ENCODE measurements around the gene KIF26A. TPM values are rescaled to one million over a fixed set of nuclear protein-coding genes. Genes with fewer than 3 reads are reported as not detected.

KIF26A gene
- total RNA-seq, 1 donor from 2014 or later: 7.0 TPM

GRCh38 chr14:104092931-104093365 is 45.4 kb upstream of the KIF26A start:
- Mint-ChIP-seq H3K4me3 (ENCODE audit: low read depth) (no peak overlapping the region), H3K27ac (no peak overlapping the region), H3K9me3 (ENCODE audit: low read depth) (no peaks in the 10 kb centered on the region), H3K4me1 (ENCODE audit: low read depth) (peaks cover 7% of the 10 kb centered on the region), H3K36me3 (ENCODE audit: insufficient read depth) (no peaks in the 10 kb centered on the region), H3K27me3 (peaks cover 9% of the 10 kb centered on the region)
- no peak for TF ChIP-seq CTCF (IDR thresholded peaks at IDR 0.05; ENCODE audit: unreplicated experiment)
- DNase-seq (ENCODE audit: low spot score, unreplicated experiment): no peak

GRCh38 chr14:104093366-104094055 is 44.9 kb upstream of the KIF26A start:
- no peak overlapping the region for H3K27ac Mint-ChIP-seq
- H3K4me1 Mint-ChIP-seq (ENCODE audit: low read depth): peaks cover 3% of the 10 kb centered on the region
- no peak for TF ChIP-seq CTCF (IDR thresholded peaks at IDR 0.05; ENCODE audit: unreplicated experiment)
- no peaks in the 10 kb centered on the region for H3K36me3 Mint-ChIP-seq (ENCODE audit: insufficient read depth)
- H3K27me3 Mint-ChIP-seq: peaks cover 11% of the 10 kb centered on the region
- DNase-seq (ENCODE audit: low spot score, unreplicated experiment): no peak
- no peaks in the 10 kb centered on the region for H3K9me3 Mint-ChIP-seq (ENCODE audit: low read depth)
- H3K4me3 Mint-ChIP-seq (ENCODE audit: low read depth): no peak overlapping the region

GRCh38 chr14:104094056-104094708 is 44.2 kb upstream of the KIF26A start:
- no peak overlapping the region for H3K27ac Mint-ChIP-seq
- TF ChIP-seq CTCF (IDR thresholded peaks at IDR 0.05; ENCODE audit: unreplicated experiment): no peak
- H3K36me3 Mint-ChIP-seq (ENCODE audit: insufficient read depth): no peaks in the 10 kb centered on the region
- DNase-seq (ENCODE audit: low spot score, unreplicated experiment): no peak
- no peak overlapping the region for H3K4me3 Mint-ChIP-seq (ENCODE audit: low read depth)
- H3K4me1 Mint-ChIP-seq (ENCODE audit: low read depth): peaks cover 3% of the 10 kb centered on the region
- peaks cover 11% of the 10 kb centered on the region for H3K27me3 Mint-ChIP-seq
- no peaks in the 10 kb centered on the region for H3K9me3 Mint-ChIP-seq (ENCODE audit: low read depth)

- Mint-ChIP-seq H3K27me3 (peaks cover 11% of the 10 kb centered on the region), H3K27ac (no peak overlapping the region), H3K4me1 (ENCODE audit: low read depth) (peaks cover 3% of the 10 kb centered on the region), H3K9me3 (ENCODE audit: low read depth) (no peaks in the 10 kb centered on the region), H3K36me3 (ENCODE audit: insufficient read depth) (no peaks in the 10 kb centered on the region), H3K4me3 (ENCODE audit: low read depth) (no peak overlapping the region)
- DNase-seq (ENCODE audit: low spot score, unreplicated experiment): peak; percentile 91
- TF ChIP-seq CTCF (IDR thresholded peaks at IDR 0.05; ENCODE audit: unreplicated experiment): peak; percentile 99
Observed at GRCh38 chr14:104094709-104095425, 43.5 kb upstream of the KIF26A start.

All from progenitor cell of endocrine pancreas (in vitro differentiated cells).